ENCODE results near the gene EIF3D.
"Not testable (repeated sequence)": the region's sequence is repeated elsewhere in the genome, so short reads cannot be mapped to it uniquely, and the experiment has no call there.

The EIF3D gene

DNA sequence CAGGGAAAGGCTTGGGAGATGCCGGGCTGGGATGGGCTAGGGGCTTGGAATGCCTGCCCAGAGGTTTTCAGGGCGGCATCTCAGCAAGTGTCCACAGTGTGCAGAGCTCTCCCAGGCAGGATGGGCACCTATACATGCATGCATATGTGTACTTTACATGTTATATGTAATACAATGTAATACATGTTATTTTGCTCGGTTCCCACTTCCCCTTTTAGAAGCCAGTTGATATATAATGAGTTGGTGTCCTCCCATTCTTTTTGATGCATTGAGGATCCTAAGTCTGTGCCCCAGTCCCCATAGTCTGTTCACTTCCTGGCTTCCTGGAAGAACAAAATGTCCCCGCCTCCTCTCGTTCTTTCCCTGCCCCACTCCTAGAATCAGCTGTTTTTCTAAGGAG, 20.1 kb upstream of the EIF3D start:
- DNase-seq, result no peak

- no peak for DNase-seq
These were observed 19.6 kb upstream of the EIF3D start for GRCh38 chr22:36548606-36549005.

DNA sequence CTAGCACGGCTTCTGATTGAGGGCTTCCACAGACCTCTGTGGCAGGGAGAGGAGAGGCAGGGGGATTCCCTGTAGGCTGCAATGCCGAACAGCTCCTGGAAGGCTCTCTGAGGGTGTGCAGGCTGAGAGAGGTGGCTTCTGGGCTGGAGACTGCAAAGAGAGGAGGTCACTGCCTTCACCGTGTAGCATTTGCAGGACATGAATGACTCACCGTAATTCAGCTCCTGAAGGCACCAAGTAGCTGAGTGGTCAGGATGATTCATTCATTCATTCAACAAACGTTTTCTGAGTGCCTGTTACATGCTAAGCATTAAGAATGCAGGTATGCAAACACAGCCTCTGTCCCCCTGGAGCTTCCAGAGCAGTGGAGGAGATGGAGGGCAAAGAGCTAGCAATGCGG, 18.0 kb upstream of the EIF3D start:
- DNase-seq, result no peak

GRCh38 chr22:36546092-36546804, 17.3 kb upstream of the EIF3D start:
- DNase-seq, result no peak

DNA sequence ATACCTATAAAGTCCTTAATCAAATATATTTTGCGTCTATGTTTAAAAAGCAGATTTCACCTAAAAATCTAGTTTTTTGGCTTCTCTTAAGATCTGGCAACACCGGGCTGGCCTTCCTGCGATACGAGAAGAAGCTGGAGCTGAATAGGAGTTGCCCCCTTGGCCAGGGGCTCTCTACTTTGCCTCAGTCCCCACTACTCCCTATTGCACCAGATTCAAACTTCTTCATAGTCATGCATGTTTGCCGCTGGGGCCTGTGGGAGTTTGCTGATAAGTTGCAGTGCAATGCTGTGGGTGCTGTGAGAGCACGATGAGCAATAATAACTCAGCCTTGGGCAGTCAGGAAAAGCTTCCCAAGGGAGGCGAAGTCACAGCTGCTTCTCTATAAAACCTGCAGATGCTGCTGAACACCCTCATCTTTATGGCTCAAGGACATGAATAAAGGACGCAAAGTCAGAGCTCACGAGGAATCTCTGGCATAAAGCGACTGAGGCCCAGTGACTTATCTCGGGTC, 15.2 kb upstream of the EIF3D start:
- DNase-seq, result no peak

DNA sequence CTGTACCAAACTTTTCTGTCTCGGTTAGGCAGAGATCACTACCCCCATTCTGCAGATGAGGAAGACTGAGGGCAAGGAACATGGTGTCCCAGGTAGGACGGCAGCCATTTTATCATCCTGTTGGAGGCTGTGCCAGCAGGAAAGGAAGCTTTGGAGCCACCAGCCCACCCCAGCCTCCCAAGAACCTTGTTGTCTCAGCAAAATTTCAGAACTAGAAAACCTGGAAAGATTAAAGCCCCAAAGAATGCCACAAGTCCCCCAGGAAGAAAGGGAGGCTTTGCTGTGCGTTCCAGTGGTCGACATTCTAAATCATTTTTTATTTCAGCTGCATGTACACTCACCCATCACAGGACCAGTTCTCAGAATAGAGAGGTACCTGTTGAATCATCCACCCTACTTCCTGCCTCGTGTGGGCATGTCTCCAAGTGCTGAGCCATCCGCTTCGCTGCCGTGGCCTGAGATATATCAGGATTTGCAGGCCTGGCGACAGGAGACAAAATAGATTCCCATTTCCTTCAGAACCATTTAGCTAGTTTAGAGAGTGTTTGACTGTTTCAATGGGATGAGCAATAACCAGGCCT, 13.0 kb upstream of the EIF3D start:
- peak; percentile 31 for DNase-seq

- DNase-seq, result no peak
These were observed 12.1 kb upstream of the EIF3D start for GRCh38 chr22:36540867-36541642.

DNA sequence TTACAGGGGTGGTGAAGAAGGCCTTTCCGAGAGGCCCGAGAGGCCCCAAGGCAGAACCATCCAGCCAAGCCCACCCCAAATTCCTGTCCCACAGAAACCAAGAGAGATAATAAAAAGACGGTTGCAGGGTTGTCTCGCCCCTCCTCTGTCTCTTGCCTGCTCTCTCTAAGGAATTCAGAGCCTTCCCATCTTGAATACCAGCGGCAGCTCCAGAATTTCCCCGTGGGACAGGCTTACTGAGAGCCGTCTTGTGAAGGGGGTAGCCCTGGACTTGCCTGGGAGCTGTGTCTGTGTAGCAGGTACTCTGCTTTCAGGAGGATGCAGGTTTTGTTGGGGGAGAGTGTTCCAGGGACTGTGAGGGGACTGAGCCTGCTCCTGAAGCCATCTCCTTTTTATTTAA, 9.6 kb upstream of the EIF3D start:
- DNase-seq, result no peak

GRCh38 chr22:36536717-36537116, 7.8 kb upstream of the EIF3D start:
- DNase-seq, result no peak

DNA sequence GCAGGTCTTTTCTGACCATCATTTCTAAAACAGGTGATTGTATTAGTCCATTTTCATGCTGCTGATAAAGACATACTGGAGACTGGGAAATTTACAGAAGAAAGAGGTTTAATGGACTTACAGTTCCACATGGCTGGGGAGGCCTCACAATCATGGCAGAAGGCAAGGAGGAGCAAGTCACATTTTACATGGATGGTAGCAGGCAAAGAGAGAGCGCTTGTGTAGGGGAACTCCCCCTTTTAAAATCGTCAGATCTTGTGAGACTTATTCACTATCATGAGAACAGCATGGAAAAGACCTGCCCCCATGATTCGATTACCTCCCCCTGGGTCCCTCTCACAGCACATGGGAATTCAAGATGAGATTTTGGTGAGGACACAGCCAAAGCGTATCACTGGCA, 4.4 kb upstream of the EIF3D start:
- DNase-seq, result not testable (repeated sequence)

DNA sequence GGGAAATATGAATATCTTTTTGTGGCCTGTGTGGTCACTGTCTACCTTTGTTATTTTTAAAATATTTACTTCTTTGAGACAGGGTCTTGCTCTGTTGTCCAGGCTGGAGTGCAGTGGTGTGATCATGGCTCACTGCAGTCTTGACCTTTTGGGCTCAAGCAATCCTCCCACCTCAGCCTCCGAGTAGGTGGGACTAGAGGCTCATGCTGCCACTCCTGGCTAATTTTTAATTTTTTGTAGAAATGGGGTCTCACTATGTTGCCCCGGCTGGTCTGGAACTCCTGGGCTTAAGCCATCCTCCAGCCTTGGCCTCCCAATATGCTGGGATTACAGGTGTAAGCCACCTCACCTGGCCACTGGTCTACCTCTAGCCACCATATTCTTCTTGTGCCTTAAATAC, 3.5 kb upstream of the EIF3D start:
- no peak for DNase-seq

GRCh38 chr22:36528341-36528740, 625 bp downstream of the EIF3D start:
- DNase-seq, result no peak

DNA sequence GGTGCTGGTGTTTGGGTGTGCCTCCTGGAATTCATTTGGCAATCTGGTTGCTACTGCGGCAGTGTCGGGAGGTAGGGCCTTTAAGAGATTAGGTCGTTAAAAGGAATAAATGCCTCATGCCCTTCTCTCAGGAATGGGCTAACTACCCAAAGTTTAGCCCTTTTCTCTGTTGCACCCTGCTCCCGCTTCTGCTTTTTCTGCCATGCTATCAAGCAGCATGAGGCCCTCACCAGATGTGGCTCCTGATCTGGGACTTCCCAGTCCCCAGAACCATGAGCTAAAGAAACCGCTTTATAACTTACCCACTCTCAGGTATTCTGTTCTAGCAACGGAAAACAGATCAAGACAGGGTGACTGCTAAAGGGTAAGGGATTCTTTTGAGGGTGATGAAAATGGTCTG, 6.3 kb downstream of the EIF3D start:
- no peak for DNase-seq

DNA sequence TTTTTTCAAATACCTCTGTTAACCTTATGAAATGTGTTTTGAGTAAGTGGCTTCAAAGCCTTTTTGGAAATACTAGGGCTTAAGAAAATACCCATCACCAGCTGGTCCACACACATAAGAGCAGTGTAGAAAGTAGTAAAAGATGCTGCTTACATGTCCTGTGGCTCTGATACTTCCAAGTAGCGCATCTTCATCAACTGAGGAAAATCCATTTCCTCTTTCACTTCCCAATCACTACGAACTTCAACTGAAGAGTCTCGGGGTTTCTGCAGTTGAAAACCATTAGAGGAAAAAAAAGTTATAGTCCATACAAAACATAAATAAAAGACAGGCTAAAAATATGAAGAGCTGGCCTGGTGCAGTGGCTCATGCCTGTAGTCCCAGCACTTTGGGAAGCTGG, 8.5 kb downstream of the EIF3D start:
- DNase-seq, result no peak

GRCh38 chr22:36519906-36520305, 9.1 kb downstream of the EIF3D start:
- not testable (repeated sequence) for DNase-seq

DNA sequence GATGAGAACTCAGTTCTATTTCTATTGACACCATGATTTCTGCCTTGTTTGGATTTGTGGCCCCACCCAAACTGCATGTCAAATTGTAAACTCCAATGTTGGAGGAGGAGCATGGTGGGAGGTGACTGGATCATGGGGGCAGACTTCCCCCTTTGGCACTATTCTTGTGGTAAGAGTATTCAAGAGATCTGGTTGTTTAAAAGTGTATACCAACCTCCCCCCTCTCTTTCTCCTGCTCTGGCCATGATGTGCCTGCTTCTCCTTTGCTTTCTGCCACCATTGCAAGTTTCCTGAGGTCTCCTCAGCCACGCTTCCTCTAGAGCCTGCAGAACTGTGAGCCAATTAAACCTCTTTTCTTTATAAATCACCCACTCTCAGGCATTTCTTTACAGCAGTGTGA, 14.2 kb downstream of the EIF3D start:
- no peak for DNase-seq

DNA sequence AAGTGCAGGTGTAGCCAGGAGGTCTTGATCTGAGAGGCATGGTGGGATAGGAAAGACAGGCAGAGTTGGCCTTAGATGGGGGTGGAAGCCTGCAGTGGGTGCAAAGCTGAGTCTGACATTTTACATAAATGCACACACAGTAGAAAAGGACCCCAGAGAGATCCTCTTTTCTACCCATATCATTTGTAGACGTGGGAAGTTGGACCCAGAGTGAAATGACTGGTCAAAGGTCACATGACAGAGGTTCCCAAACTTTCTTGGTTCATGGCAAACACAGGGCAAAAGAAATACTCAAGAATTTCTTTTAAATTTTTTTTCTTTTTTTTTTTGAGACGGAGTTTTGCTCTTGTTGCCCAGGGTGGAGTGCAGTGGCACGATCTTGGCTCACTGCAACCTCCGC, 16.0 kb downstream of the EIF3D start:
- no peak for DNase-seq

- DNase-seq, result no peak
These were observed 16.6 kb downstream of the EIF3D start for GRCh38 chr22:36512333-36512732.

- no peak for DNase-seq
These were observed 17.7 kb downstream of the EIF3D start for GRCh38 chr22:36510966-36511881.

DNA sequence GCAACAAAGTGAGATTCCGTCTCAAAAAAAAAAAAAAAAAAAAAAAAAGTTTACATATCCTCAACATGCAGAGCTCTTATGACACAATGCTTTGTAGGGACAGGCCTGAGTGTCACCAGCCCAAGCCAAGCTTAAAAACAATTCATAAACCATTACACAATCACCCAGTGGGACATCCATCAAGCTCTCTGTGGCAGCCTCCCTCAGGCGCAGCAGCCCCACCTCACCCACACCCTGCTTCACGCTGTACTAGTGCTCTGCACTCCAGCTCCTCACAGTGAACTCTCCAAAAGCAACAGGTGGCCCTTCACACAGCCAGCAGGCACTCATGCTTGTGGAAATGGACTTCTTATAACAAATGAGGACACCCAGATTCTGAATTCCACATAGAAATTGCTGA, 18.6 kb downstream of the EIF3D start:
- DNase-seq, result no peak

- no peak for DNase-seq
These were observed 21.4 kb downstream of the EIF3D start for GRCh38 chr22:36507518-36508010.

- peak; percentile 85 for DNase-seq
These were observed 22.1 kb downstream of the EIF3D start, which contains the start of gene FOXRED2 for GRCh38 chr22:36506637-36507517. FOXRED2 (minus strand) TSS chr22:36507040; CDS start chr22:36506422, 618 bp downstream.
